NAMALWA (cell line): ENCODE results near the gene YPEL5.
A peak's percentile ranks its signal among the peaks of the same experiment; 100 is the strongest.
"Not testable (repeated sequence)": the region's sequence is repeated elsewhere in the genome, so short reads cannot be mapped to it uniquely, and the experiment has no call there.

Experiments
- DNase-seq: peaks from one replicate; pipeline ENCODE4 v3.0.0-alpha.2; 2015; ENCODE audit warnings: low spot score

YPEL5 gene

DNA sequence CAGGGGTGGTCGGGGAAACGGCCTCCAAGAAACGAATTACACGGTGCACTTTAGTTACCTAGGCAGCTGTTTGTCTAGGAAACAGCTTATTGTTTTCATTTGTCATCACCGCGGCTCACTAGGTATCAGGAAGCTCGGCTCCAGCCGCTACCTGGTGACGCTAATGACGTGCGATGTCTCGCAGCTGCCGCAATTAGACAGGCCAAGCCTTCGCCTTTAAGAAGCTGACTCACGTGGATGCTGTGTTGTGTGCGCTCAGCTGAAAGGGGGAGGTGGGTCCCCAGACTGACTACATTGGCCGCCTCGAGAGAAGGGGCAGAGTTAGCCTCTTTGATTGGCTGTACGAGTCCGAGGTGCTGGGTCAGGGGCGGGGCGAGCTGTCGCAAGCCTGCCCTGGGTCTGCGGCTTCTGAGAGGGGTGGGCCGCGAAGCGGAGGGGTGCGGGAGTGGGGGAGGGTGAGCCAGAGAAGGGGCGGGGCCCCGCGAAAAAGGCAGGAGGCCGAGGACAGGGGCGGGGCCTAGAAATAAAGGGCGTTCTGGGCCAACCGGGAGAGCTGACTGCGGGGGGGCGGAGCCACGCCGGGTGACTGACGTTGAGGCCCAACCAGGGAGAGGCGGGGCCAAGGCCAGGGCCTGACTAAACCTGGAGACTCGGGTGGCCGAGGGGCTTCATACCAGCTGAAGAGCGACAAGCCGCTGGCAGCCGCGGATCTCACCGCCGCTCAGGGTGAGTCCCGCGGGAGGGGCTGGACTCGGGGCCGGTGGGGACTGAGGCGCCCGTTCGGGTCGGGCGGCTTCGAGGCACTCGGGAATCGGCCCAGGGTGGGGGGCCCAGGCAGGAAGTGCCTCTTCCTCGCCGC, at the start of gene YPEL5:
Gene YPEL5 (plus strand): TSS at position 671 of the 859 bp plus-strand sequence. CDS start 9,645 bp downstream, outside the sequence.
- peak; percentile 100 for DNase-seq

DNA sequence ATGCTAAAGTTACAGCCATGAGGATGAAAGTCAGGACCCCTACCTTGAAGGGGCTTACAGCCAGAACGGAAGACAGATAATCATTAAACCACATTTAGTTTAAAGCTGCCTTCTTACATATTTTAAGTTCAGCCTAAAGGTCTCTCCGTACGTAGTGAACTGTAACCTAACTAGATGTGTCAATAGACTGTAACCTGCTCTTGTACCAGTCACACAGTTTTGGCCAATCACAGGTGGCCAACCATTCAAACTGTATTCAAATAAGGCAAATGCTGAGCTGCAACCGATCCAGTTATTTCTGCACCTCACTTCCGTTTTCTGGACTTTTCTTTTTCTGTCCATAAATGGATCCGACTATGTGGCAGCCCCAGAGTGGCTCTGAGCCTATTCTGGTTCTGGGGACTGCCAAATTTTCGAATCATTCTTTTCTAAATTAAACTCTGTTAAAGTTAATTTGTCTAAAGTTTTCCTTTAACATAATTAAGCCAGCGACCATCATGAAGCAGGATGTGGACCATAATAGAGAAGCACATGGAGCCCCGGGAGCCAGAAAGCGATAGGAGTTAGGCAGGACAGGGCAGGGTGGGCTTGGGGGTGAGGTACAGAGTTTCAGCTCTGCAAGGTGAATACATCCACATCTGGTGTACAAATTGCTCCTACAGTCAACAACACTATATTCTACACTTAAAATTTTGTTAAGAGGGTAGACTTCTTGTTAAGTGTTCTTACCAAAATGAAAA, 48.4 kb upstream of the YPEL5 start:
- no peak for DNase-seq

DNA sequence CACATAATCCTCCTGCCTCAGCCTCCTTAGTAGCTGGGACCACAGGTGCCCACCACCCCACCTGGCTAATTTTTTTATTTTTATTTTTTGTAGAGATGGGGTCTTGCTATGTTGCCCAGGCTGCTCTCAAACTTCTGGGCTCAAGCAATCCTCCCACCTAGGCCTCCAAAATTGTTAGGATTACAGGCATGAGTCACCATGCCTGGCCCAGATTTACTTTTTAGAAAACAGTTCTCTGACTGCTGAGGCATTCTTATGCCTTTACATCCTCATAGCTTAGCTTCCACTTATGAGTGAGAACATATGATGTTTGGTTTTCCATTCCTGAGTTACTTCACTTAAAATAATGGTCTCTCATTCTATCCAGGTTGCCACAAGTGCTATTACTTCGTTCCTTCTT, 47.4 kb upstream of the YPEL5 start:
- not testable (repeated sequence) for DNase-seq

DNA sequence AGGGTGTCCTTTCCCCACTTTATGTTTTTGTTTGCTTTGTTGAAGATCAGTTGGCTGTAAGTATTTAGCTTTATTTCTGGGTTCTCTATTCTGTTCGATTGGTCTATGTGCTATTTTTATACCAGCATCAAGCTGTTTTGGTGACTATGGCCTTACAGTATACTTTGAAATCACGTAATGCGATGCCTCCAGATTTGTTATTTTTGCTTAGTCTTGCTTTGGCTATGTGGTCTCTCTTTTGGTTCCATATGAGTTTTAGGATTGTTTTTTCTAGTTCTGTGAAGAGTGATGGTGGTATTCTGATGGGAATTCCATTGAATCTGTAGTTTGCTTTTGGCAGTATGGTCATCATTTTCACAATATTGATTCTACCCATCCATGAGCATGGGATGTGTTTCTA, 46.1 kb upstream of the YPEL5 start:
- DNase-seq = not testable (repeated sequence)

- no peak for DNase-seq
Observed at GRCh38 chr2:30104307-30104706, 42.5 kb upstream of the YPEL5 start.

- DNase-seq = no peak
Observed at GRCh38 chr2:30105556-30105955, 41.3 kb upstream of the YPEL5 start.

DNA sequence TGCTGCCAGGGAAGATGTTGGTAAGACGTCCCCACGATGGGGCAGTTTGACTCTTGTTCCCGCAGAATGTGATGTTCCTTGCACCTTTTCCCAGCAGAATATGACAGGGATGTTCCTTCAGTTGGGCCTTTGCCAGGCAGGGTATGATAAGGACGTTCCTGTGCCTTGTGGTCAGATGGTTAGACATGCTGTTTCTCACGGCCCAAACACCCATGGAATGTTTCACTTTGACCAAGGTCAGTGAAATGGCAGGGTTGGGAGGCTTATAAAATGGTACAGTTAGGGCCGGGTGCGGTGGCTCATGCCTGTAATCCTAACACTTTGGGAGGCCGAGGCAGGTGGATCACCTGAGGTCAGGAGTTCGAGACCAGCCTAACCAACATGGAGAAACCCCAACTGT, 40.3 kb upstream of the YPEL5 start:
- no peak for DNase-seq

- no peak for DNase-seq
Observed at GRCh38 chr2:30108192-30108591, 38.6 kb upstream of the YPEL5 start.

GRCh38 chr2:30108851-30109250, 38.0 kb upstream of the YPEL5 start:
- no peak for DNase-seq

- no peak for DNase-seq
Observed at GRCh38 chr2:30109856-30110255, 37.0 kb upstream of the YPEL5 start.

DNA sequence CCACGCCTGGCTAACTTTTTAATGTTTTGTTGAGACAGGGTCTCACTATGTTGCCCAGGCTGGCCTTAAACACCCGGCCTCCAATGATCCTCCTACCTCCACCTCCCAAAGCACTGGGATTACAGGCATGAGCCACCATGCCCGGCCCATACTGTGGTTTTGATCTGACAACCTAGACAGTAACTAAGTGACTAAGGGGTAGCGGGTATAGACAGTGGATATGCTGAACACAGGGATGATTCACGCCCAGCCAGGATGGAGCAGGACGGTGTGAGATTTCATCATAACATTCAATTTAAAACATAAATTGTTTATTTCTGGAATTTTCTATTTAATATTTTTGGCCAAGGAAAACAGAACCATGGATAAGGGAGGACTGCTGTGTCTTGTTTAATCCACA, 36.0 kb upstream of the YPEL5 start:
- no peak for DNase-seq

DNA sequence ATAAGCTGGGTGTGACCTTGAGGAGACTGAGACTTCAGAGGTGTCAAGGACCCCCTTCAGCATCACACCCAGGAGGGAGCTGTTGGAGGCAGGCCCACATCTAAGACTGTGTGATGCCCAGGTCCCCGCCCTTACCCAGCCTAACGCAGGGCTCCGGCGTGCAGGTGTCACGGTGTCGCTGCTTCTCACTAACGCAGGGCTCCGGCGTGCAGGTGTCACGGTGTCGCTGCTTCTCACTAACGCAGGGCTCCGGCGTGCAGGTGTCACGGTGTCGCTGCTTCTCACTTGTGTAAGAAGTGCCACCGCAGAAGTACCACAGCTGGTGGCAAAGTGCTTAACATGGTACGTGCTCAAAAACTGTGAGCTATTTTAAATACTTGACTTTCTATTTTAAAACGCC, 35.6 kb upstream of the YPEL5 start:
- not testable (repeated sequence) for DNase-seq

DNA sequence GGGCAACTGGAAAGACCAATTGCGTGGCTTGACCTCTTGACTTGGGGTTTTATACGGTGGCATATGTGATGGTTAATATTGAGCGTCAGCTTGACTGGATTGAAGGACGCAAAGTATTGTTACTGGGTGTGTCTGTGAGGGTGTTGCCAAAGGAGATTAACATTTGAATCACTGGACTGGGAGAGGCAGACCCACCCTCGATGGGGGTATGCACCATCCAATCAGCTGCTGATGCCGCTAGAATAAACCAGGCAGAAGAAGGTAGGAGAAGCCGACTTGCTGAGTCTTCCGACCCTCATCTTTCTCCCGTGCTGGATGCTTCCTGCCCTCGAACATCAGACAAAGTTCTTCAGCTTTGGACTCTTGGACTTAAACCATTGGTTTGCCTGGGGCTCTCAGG, 34.2 kb upstream of the YPEL5 start:
- no peak for DNase-seq

DNA sequence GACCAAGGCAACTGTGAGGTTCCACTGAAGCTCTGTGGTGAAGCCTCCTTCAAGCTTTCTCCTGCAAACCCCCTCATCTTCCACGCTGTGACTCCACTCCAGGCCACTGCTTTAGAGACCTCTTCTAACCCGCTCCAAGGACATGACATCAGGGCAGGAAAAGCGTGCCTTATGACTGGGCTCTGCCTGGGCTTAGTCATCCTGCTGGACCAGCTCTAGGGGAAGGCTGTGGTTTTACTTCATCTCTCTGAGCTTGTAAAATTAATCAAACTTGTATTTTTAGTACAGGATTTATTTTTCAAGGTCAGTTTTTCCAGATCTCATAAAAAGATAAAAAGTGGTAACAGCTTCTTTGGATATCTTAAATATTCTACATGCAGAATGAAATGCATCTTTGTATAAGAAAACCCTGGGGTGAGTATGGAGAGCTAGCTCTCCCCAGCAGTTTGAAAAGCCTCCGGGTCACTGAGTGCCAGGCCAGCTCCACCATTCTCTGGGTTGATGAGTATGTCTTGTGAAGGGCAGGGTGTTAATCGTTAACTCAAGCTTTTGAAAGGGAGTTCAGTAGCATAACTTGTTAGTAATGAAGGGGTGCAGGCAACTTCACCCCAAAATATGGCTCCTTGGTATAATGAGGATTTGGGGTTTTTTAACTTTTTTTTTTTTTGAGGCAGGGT, 33.1 kb upstream of the YPEL5 start:
- DNase-seq = no peak

DNA sequence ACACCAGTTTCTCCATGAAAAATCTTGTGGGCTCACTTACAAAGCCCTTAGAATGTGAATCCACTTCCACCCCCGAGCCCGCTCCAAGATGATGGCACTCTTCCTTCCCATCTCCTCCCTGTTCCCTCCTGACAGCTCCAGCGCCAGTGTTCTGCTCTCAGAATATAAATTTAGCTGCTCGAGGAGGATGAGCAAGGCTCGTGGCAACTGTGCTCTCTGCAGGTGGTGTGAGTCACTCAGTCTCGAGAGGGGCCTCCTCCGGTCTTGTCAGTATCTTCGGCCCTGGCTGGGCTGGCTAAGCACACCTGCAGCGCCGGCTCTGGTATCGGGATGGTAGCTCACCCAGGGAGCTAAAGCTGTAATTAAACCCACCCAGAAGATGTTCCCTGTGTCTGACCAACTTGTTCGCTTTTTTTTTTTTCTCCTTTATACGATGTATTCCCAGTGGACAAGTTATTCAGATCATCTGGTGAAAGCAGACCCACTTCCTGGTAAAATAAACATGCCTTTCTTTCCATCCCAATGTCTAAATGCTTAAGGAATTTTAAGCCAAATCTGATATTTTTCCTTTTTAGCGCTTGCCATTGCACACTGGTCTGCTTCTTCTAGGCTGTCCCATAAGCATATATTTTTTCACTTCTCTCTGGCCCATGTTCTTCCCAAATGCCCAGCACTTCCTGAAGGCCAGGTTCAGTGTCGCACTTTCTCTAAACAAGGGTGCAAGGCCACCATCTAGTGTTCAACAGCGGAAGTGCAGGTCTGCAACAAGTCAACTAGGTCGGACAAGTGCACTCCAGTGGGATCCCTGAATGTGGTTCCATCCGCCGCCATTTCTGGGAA, 31.4 kb upstream of the YPEL5 start:
- peak; percentile 69 for DNase-seq

- no peak for DNase-seq
Observed at GRCh38 chr2:30115981-30116285, 30.9 kb upstream of the YPEL5 start.

GRCh38 chr2:30122362-30122761, 24.4 kb upstream of the YPEL5 start:
- DNase-seq = no peak

- DNase-seq = no peak
Observed at GRCh38 chr2:30127016-30127893, 19.6 kb upstream of the YPEL5 start.

GRCh38 chr2:30134582-30134981, 12.2 kb upstream of the YPEL5 start:
- no peak for DNase-seq

DNA sequence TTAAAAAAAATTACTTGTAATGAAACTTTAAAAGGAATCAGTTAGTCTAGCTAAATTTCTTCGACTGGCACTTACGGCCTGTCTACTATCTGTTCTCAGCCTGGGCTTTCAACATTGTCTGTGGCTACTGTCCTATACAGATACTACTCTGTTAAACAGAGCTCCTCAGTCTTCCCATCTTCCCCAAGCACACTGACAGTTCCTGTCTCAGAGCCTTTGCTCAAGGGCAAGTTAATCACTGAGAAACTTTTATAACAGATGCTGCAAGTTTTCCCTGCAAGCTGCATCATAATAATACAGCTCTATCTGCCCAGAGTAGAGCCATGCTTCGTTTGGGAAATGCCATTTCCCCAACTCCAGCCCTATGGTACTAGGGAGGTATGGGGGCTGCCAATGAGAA, 11.3 kb upstream of the YPEL5 start:
- DNase-seq = no peak
